Measurements from ENCODE around the gene NFYA.

NFYA gene

GRCh38 chr6:41122373-41122772, 49.6 kb downstream of the NFYA start:
- no peak for DNase-seq

- peak; percentile 9 to 67 for DNase-seq
These were observed 50.1 kb downstream of the NFYA start for GRCh38 chr6:41122918-41123317.

GRCh38 chr6:41125282-41125681, 52.5 kb downstream of the NFYA start:
- no peak for DNase-seq

GRCh38 chr6:41132254-41132653, 59.5 kb downstream of the NFYA start:
- DNase-seq, result peak; percentile 18 to 50

GRCh38 chr6:41135062-41135832, 62.5 kb downstream of the NFYA start:
- no peak for DNase-seq

GRCh38 chr6:41136911-41137310, 64.1 kb downstream of the NFYA start:
- no peak for DNase-seq

GRCh38 chr6:41147917-41148316, 75.1 kb downstream of the NFYA start:
- DNase-seq, result no peak

All from NCI-H187 (cell line).